ENCODE results near the gene SLC35E3.

Gene SLC35E3

GRCh38 chr12:68771223-68771925 is 25.4 kb downstream of the SLC35E3 start:
- DNase-seq (ENCODE audit: low read depth): no peak

- DNase-seq (ENCODE audit: low read depth): no peak
Measured at GRCh38 chr12:68772714-68773113, 26.7 kb downstream of the SLC35E3 start.

GRCh38 chr12:68773582-68773981 is 27.6 kb downstream of the SLC35E3 start:
- no peak for DNase-seq (ENCODE audit: low read depth)

GRCh38 chr12:68775121-68775630 is 29.2 kb downstream of the SLC35E3 start:
- DNase-seq (ENCODE audit: low read depth): no peak

- no peak for DNase-seq (ENCODE audit: low read depth)
Measured at GRCh38 chr12:68776976-68777610, 31.1 kb downstream of the SLC35E3 start.

GRCh38 chr12:68779280-68779679 is 33.3 kb downstream of the SLC35E3 start:
- no peak for DNase-seq (ENCODE audit: low read depth)

- no peak for DNase-seq (ENCODE audit: low read depth)
Measured at GRCh38 chr12:68780731-68781130, 34.8 kb downstream of the SLC35E3 start.

- no peak for DNase-seq (ENCODE audit: low read depth)
Measured at GRCh38 chr12:68781728-68782127, 35.8 kb downstream of the SLC35E3 start.

GRCh38 chr12:68784015-68784414 is 38.0 kb downstream of the SLC35E3 start:
- DNase-seq (ENCODE audit: low read depth): no peak

GRCh38 chr12:68785358-68785757 is 39.4 kb downstream of the SLC35E3 start:
- DNase-seq (ENCODE audit: low read depth): no peak

GRCh38 chr12:68785823-68786222 is 39.8 kb downstream of the SLC35E3 start:
- DNase-seq (ENCODE audit: low read depth): no peak

- DNase-seq (ENCODE audit: low read depth): no peak
Measured at GRCh38 chr12:68786929-68787328, 41.0 kb downstream of the SLC35E3 start.

GRCh38 chr12:68788554-68789143 is 42.7 kb downstream of the SLC35E3 start:
- no peak for DNase-seq (ENCODE audit: low read depth)

- DNase-seq (ENCODE audit: low read depth): no peak
Measured at GRCh38 chr12:68789144-68789878, 43.3 kb downstream of the SLC35E3 start.

- no peak for DNase-seq (ENCODE audit: low read depth)
Measured at GRCh38 chr12:68790081-68790951, 44.3 kb downstream of the SLC35E3 start.

- no peak for DNase-seq (ENCODE audit: low read depth)
Measured at GRCh38 chr12:68790952-68791234, 44.9 kb downstream of the SLC35E3 start.

- DNase-seq (ENCODE audit: low read depth): no peak
Measured at GRCh38 chr12:68791897-68792481, 46.0 kb downstream of the SLC35E3 start.

GRCh38 chr12:68792952-68793351 is 47.0 kb downstream of the SLC35E3 start:
- DNase-seq (ENCODE audit: low read depth): no peak

- no peak for DNase-seq (ENCODE audit: low read depth)
Measured at GRCh38 chr12:68793436-68793835, 47.5 kb downstream of the SLC35E3 start.

- no peak for DNase-seq (ENCODE audit: low read depth)
Measured at GRCh38 chr12:68793975-68794652, 48.1 kb downstream of the SLC35E3 start.

All from activated T-cell treated with anti-CD3 and anti-CD28 coated beads for 24 hours (primary cell).